Choroid plexus epithelial cell (primary cell): ENCODE measurements around the gene MAVS.

ENCODE experiments used
- DNase-seq: peaks from one replicate; pipeline ENCODE4 v3.0.0-alpha.2; 2010; ENCODE audit warnings: low read depth
- H3K4me3 ChIP-seq: 2 replicates; pipeline ENCODE4 v1.5.1; 2011; ENCODE audit warnings: low read depth, mild to moderate bottlenecking, control low read depth, low read length, moderate library complexity
- TF ChIP-seq, protein P1 (sequence below): conservative IDR thresholded peaks from 2 replicates; pipeline ENCODE4 v1.5.1; 2011; ENCODE audit warnings: low read depth, mild to moderate bottlenecking, control low read depth, inconsistent platforms, low read length, moderate library complexity

Gene MAVS

DNA sequence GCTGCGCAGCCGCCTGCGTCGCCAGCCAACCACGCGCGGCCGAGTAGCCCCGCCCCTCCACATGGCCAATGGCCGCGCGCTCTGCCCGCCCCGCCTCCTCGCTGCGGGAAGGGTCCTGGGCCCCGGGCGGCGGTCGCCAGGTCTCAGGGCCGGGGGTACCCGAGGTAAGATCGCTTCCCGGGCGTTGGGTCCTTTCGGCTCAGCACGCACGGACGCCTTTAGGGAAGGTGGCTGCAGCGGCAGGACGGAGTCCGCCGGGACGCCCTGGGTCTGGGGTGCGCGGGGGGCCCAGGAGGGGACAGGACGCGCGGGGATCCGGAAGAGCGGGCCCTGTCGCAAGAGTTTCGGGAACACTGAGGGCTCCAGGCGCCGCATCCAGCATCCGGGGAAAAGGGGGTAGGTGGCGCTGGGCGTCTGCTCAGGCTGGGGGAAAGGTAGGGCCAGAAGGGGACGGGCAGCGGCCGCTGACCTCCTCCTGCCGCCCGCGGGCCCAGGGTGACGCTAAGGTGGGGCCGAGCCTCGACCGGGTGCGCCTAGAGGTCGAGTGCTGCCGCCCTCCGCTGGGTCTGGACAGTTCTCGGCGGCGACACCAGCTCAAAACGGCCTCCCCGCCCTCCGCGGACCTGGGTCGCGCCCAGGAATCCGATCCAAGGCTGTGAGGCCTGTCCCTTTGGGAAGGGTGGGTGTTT, at the start of gene MAVS:
MAVS (plus strand) TSS at position 95 of the 689 bp plus-strand sequence. CDS start 7,791 bp downstream, outside the sequence.
- TF ChIP-seq, protein P1, sequence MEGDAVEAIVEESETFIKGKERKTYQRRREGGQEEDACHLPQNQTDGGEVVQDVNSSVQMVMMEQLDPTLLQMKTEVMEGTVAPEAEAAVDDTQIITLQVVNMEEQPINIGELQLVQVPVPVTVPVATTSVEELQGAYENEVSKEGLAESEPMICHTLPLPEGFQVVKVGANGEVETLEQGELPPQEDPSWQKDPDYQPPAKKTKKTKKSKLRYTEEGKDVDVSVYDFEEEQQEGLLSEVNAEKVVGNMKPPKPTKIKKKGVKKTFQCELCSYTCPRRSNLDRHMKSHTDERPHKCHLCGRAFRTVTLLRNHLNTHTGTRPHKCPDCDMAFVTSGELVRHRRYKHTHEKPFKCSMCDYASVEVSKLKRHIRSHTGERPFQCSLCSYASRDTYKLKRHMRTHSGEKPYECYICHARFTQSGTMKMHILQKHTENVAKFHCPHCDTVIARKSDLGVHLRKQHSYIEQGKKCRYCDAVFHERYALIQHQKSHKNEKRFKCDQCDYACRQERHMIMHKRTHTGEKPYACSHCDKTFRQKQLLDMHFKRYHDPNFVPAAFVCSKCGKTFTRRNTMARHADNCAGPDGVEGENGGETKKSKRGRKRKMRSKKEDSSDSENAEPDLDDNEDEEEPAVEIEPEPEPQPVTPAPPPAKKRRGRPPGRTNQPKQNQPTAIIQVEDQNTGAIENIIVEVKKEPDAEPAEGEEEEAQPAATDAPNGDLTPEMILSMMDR, result no peak
- H3K4me3 ChIP-seq, result peak within 1 kb of the TSS; percentile 96

DNA sequence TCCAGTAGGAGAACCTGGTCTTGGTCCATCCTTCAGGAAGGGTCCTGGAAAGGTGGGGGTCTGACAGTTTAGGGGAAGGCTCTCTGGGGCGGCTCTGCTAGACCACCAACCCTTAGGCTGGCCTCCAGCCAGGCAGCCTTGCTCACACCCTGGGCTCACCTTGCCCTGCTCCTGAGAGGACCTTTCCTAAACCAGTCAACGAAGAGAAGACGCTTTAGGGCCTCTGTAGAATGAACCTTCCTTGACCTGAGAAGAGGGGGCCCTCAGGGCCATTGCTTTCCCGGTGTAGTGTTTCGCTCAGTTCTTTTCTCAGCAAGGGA, 49.4 kb upstream of the MAVS start:
- peak overlapping the region; percentile 80 for H3K4me3 ChIP-seq
- TF ChIP-seq, protein P1, result no peak
- DNase-seq, result no peak

More for the DNA sequence above, at the start of gene MAVS:
- peak; percentile 73 for DNase-seq

DNA sequence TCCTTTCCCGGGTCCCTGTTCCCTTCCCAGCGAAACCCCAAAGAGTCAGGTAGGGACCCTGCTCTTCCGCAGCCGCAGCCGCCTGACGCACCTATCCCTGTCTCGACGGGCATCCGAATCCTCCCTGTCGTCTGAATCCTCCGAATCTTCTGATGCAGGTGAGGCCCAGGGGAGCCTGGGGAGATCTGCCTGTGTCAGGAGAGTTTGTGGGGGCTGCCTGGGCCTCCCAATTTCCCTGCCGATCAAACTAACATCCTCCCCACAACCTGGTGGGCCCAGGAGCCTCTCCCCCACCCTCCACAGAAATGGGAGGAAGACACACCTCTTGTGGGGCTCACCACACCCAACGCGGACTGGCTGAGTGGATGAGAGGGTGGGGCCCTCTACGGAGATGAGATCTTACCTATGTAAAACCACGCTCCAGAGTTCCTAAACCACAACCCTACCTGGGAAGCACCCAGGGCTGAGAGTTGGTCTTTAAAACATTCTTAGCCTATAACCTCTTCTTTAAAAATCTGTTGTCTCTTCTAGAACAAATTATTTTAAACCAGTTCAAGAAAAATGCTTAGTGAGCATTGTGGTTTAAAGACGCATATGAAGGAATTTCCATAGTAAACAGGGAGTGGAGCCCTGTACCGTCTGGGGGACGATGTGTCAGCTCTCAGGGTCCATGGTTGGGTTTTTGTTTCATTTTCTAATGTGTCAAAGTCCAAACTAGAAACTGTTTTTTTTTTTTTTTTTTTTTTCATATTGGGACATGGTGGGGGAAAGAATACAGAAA, 48.9 kb upstream of the MAVS start:
- TF ChIP-seq, protein P1, result no peak
- peak overlapping the region; percentile 80 for H3K4me3 ChIP-seq
- DNase-seq, result peak; percentile 66

- H3K4me3 ChIP-seq, result no peak overlapping the region
Measured at GRCh38 chr20:3798373-3798768, 48.3 kb upstream of the MAVS start.

DNA sequence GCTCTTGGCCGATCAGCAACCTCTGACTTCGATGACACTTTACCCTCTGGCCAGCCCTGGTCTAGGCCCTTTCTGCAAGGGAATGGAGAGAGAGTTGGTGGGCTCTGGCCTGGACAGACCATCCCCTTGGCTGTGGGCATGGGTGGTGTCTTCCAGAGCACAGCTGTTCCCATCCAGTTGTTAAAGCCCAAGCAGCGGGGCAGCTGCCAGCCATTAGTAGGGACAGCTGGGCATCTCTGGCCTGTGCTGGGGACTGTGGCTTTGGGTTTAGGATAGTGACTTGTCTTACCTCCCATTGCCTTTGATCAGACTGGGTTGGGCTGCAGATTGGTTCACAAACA, 47.8 kb upstream of the MAVS start:
- no peak for DNase-seq
- H3K4me3 ChIP-seq, result no peak overlapping the region
- TF ChIP-seq, protein P1, result no peak

More at GRCh38 chr20:3798373-3798768, 48.3 kb upstream of the MAVS start:
- no peak for DNase-seq
- TF ChIP-seq, protein P1, result no peak

DNA sequence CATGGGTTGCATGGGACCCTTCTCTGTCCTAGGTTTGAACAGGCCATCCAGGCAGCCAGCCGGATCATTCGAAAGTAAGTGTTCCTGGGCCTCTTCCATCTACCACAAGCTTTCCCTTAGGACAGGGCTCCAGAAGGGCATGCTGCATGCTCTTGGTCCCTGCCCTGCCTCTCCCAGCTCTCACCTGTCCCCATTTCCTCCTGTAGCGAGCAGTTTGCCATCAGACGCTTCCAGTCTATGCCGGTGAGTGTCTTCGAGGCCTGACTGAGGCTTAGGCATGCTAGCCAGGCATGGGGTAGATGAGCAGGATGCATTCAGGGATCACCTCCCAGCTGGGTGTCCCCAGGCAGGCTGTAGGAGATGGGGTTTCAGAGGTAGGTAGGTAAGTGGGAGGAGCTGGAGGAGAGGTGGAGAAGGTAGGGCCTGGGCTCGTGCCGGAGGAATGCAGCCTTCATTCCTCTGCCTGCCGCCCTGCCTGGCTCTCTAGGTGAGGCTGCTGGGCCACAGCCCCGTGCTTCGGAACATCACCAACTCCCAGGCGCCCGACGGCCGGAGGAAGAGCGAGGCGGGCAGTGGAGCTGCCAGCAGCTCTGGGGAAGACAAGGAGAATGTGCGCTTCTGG, 46.3 kb upstream of the MAVS start:
- TF ChIP-seq, protein P1, result no peak
- H3K4me3 ChIP-seq, result no peak overlapping the region
- no peak for DNase-seq
